ENCODE measurements around the gene GNRHR. TPM values are rescaled to one million over a fixed set of nuclear protein-coding genes. Genes with fewer than 3 reads are reported as not detected.

Gene GNRHR
- total and polyA plus RNA-seq, 2 of the 4 experiments (the other 2 are of a cell fraction): not detected

- Histone ChIP-seq H3K56ac (ENCODE audit: extremely low read depth, insufficient read depth, low read length) (peak within 1 kb of the TSS; percentile 90), H3K4ac (ENCODE audit: low read depth, low read length) (peak within 1 kb of the TSS; percentile 82), H4K91ac (ENCODE audit: insufficient read depth, low read depth, low read length) (peak within 1 kb of the TSS; percentile 41), H3K4me3 (ENCODE audit: insufficient read depth, low read depth, low read length) (peak within 1 kb of the TSS; percentile 86), H2AFZ (replicated peaks; ENCODE audit: low read length, poor library complexity) (peak within 1 kb of the TSS; percentile 96), H4K8ac (ENCODE audit: low read depth in 2 of 2, low read length in 2 of 2) (peak within 1 kb of the TSS; percentile 58 to 98), H3K27me3 (ENCODE audit: control insufficient read depth, insufficient read depth, low read length) (no peaks in the 10 kb centered on the region), H3K9me1 (ENCODE audit: insufficient read depth, low read length) (peaks cover 2% of the 10 kb centered on the region; the same call in 1 of the 2 replicates), H4K20me1 (ENCODE audit: insufficient read depth, low read length) (no peaks in the 10 kb centered on the region), H3K9me3 (ENCODE audit: control insufficient read depth, insufficient read depth, low read length) (no peaks in the 10 kb centered on the region), H2BK15ac (ENCODE audit: low read depth, low read length) (no peak within 1 kb of the TSS), H2AK9ac (replicated peaks; ENCODE audit: low read depth, low read length, poor library complexity) (peak within 1 kb of the TSS; percentile 83), H2AK5ac (ENCODE audit: low read depth, low read length) (no peak within 1 kb of the TSS), H2BK120ac (ENCODE audit: low read depth, low read length) (peak within 1 kb of the TSS; percentile 70; the same call in 1 of the 2 replicates), H3K9ac (ENCODE audit: low read depth, low read length) (peak within 1 kb of the TSS; percentile 87), H3K4me2 (ENCODE audit: low read depth, low read length) (peak within 1 kb of the TSS; percentile 99), H3K27ac (ENCODE audit: insufficient read depth, low read length) (peak within 1 kb of the TSS; percentile 80), H2BK20ac (ENCODE audit: low read depth, low read length) (peak within 1 kb of the TSS; percentile 60; the same call in 1 of the 2 replicates), H3K4me1 (ENCODE audit: control insufficient read depth, insufficient read depth, low read length) (peaks cover 6% of the 10 kb centered on the region; the same call in 1 of the 2 replicates), H4K5ac (ENCODE audit: low read depth, low read length) (peak within 1 kb of the TSS; percentile 67), H2BK5ac (ENCODE audit: low read depth, low read length, poor library complexity, severe bottlenecking) (peak within 1 kb of the TSS; percentile 78), H3K23ac (ENCODE audit: low read depth, low read length) (peak within 1 kb of the TSS; percentile 72), H3K36me3 (ENCODE audit: control insufficient read depth, insufficient read depth, low read length) (no peaks in the 10 kb centered on the region; the same call in 1 of the 2 replicates), H3K79me1 (ENCODE audit: low read depth in 1 of 2, low read length in 2 of 2) (peaks cover 5 to 35% of the 10 kb centered on the region in 2 experiments), H3K18ac (ENCODE audit: low read depth, low read length) (peak within 1 kb of the TSS; percentile 33), H3K14ac (replicated peaks; ENCODE audit: low read depth, low read length) (peak within 1 kb of the TSS; percentile 88)
- WGBS, 2 experiments (ENCODE audit: extremely low coverage in 2 of 2, insufficient read length in 1 of 2): 3% methylated on average over 6 of the region's 57 CpGs; no CpG with 5 or more reads in 1 of the 2 experiments
- in situ Hi-C loops (cut with MboI; ENCODE audit: low sequenced_read_pairs): no loop called here
- ChIA-PET CTCF (interaction anchor here (0.5 to 1.1 kb wide), 3 partner anchors 10 to 66 kb away, joined by 3 to 4 read pairs (median 3); no protein-coding TSS in a partner anchor), POLR2A (ENCODE audit: unreplicated experiment) (interaction anchor here (0.7 kb wide), 1 partner anchor 122 kb away, joined by 3 read pairs; no protein-coding TSS in a partner anchor)
- DNase-seq: peak; percentile 96
- peak; percentile 98 for ATAC-seq (ENCODE audit: low read depth)
- dilution Hi-C loops (cut with HindIII; ENCODE audit: low sequenced_read_pairs, unreplicated experiment): no loop called here
- intact Hi-C loops (cut with micrococcal nuclease): no loop called here
- BruUV-seq (replicated peaks): no TSS peak
- TF ChIP-seq ELK1 (IDR thresholded peaks at IDR 0.05; ENCODE audit: borderline replicate concordance, low read depth, low read length) (no peak), MAZ (IDR thresholded peaks at IDR 0.05; ENCODE audit: borderline replicate concordance, low read depth, low read length) (peak; percentile 58; the same call in 1 of the 2 replicates), SMC3 (IDR thresholded peaks at IDR 0.05; ENCODE audit: low read depth, low read length) (no peak), FOS (IDR thresholded peaks at IDR 0.05; ENCODE audit: low read depth, low read length) (0 out of 2 replicates have a peak, but pooled peaks have one; percentile 11), USF2 (IDR thresholded peaks at IDR 0.05; ENCODE audit: low read depth, low read length) (peak; percentile 10; the same call in 1 of the 2 replicates), MAFK (IDR thresholded peaks at IDR 0.05; ENCODE audit: low read depth, low read length) (no peak), CEBPB (IDR thresholded peaks at IDR 0.05; ENCODE audit: low read depth, low read length) (no peak), POLR2A (IDR thresholded peaks at IDR 0.05; ENCODE audit: low read depth, low read length) (peak; percentile 82), BHLHE40 (IDR thresholded peaks at IDR 0.05; ENCODE audit: low read depth, low read length) (peak; percentile 44; the same call in 1 of the 2 replicates), RCOR1 (IDR thresholded peaks at IDR 0.05; ENCODE audit: insufficient replicate concordance, low read length) (peak; percentile 93), NFE2L2 (IDR thresholded peaks at IDR 0.05; ENCODE audit: low read depth, low read length) (no peak), CTCF (conservative IDR thresholded peaks at IDR 0.05; ENCODE audit: low read depth, low read length) (peak; percentile 45), CHD1 (IDR thresholded peaks at IDR 0.05; ENCODE audit: low read depth, low read length) (no peak)
Measured at GRCh38 chr4:67700738-67701516, 53.3 kb downstream of the GNRHR start, which contains the start of gene UBA6. UBA6 (minus strand) TSS chr4:67701155; CDS start chr4:67701119, 36 bp downstream.

Data from IMR-90 (cell line).